IMR-90 (cell line): ENCODE measurements around the gene PLXDC2. TPM values are rescaled to one million over a fixed set of nuclear protein-coding genes. Genes with fewer than 3 reads are reported as not detected.

Experiments used
- ATAC-seq: fragments of 200-7000 bp; cut with Tn5 transposase; 2 replicates; pipeline ENCODE4 v1.9.1; 2020; ENCODE audit warnings: low read depth, mild to moderate bottlenecking, moderate library complexity
- BruUV-seq: library from RNA; stranded (reverse); fragments of 400-500 nt; replicated peaks from 2 replicates; lab custom pipeline; 2021; lab: Mats Ljungman, UMichigan
- CTCF ChIA-PET: fragments of 300-600 bp; formaldehyde crosslinking; extraction: SDS; loops from one replicate; lab custom pipeline; 2021; ENCODE audit warnings: antibody characterized with exemption; lab: Yijun Ruan, JAX
- POLR2A ChIA-PET: fragments of 300-600 bp; sonication (Branson Sonifier 250); formaldehyde crosslinking; loops from one replicate; lab custom pipeline; 2022; ENCODE audit warnings: antibody characterized with exemption; ENCODE audit not compliant: unreplicated experiment; lab: Charles Lee
- DNase-seq: peaks from one replicate; pipeline ENCODE4 v3.0.0; 2013
- H2AFZ ChIP-seq: replicated peaks from 2 replicates; pipeline ENCODE3; 2013; ENCODE audit warnings: low read length, mild to moderate bottlenecking; ENCODE audit not compliant: poor library complexity
- H2AK5ac ChIP-seq: 2 replicates; pipeline ENCODE4 v1.6.1; 2013; ENCODE audit warnings: low read depth, low read length, inconsistent platforms
- H2AK9ac ChIP-seq: replicated peaks from 2 replicates; pipeline ENCODE3; 2013; ENCODE audit warnings: mild to moderate bottlenecking, low read depth, low read length, moderate library complexity; ENCODE audit not compliant: poor library complexity
- H2BK120ac ChIP-seq: 2 replicates; pipeline ENCODE4 v1.6.1; 2013; ENCODE audit warnings: low read depth, low read length, inconsistent platforms
- H2BK15ac ChIP-seq: 3 replicates; pipeline ENCODE4 v1.6.1; 2013; ENCODE audit warnings: low read depth, low read length, inconsistent platforms
- H2BK20ac ChIP-seq: 2 replicates; pipeline ENCODE4 v1.6.1; 2013; ENCODE audit warnings: low read depth, mild to moderate bottlenecking, inconsistent platforms, low read length, moderate library complexity
- H2BK5ac ChIP-seq: 2 replicates; pipeline ENCODE4 v1.6.1; 2013; ENCODE audit warnings: mild to moderate bottlenecking, low read depth, low read length, inconsistent platforms; ENCODE audit not compliant: poor library complexity, severe bottlenecking
- H3K14ac ChIP-seq: replicated peaks from 2 replicates; pipeline ENCODE4 v1.6.1; 2013; ENCODE audit warnings: low read depth, low read length, inconsistent platforms
- H3K18ac ChIP-seq: 2 replicates; pipeline ENCODE4 v1.6.1; 2013; ENCODE audit warnings: low read depth, low read length, control low read depth
- H3K23ac ChIP-seq: 2 replicates; pipeline ENCODE4 v1.6.1; 2013; ENCODE audit warnings: low read depth, low read length, inconsistent platforms
- H3K27ac ChIP-seq: 2 replicates; pipeline ENCODE4 v1.5.1; 2013; ENCODE audit warnings: mild to moderate bottlenecking, control low read depth, low read length; ENCODE audit not compliant: insufficient read depth
- H3K27me3 ChIP-seq: 2 replicates; pipeline ENCODE4 v1.6.1; 2013; ENCODE audit warnings: low read length; ENCODE audit not compliant: control insufficient read depth, insufficient read depth
- H3K36me3 ChIP-seq: 2 replicates; pipeline ENCODE4 v1.6.1; 2013; ENCODE audit warnings: low read length, mixed read lengths; ENCODE audit not compliant: control insufficient read depth, insufficient read depth
- H3K4ac ChIP-seq: 2 replicates; pipeline ENCODE4 v1.6.1; 2013; ENCODE audit warnings: low read depth, low read length, inconsistent platforms
- H3K4me1 ChIP-seq: 2 replicates; pipeline ENCODE4 v1.6.1; 2013; ENCODE audit warnings: low read length, mixed read lengths; ENCODE audit not compliant: control insufficient read depth, insufficient read depth
- H3K4me2 ChIP-seq: 2 replicates; pipeline ENCODE4 v1.6.1; 2013; ENCODE audit warnings: low read depth, mild to moderate bottlenecking, control low read depth, low read length, moderate library complexity
- H3K4me3 ChIP-seq: 2 replicates; pipeline ENCODE4 v1.5.1; 2013; ENCODE audit warnings: low read depth, mild to moderate bottlenecking, control low read depth, low read length, moderate library complexity; ENCODE audit not compliant: insufficient read depth
- H3K56ac ChIP-seq: 2 replicates; pipeline ENCODE4 v1.6.1; 2013; ENCODE audit warnings: low read length, inconsistent platforms; ENCODE audit not compliant: insufficient read depth; ENCODE audit errors: extremely low read depth
- H3K79me1 ChIP-seq, 2 experiments: 2 replicates each; pipeline ENCODE4 v1.6.1; 2013; ENCODE audit warnings: low read length in 2 of 2, inconsistent platforms in 1 of 2, low read depth in 1 of 2
- H3K9ac ChIP-seq: 2 replicates; pipeline ENCODE4 v1.6.1; 2013; ENCODE audit warnings: low read depth, low read length, control low read depth
- H3K9me1 ChIP-seq: 2 replicates; pipeline ENCODE4 v1.6.1; 2013; ENCODE audit warnings: low read length, inconsistent platforms; ENCODE audit not compliant: insufficient read depth
- H3K9me3 ChIP-seq: 2 replicates; pipeline ENCODE4 v1.6.1; 2013; ENCODE audit warnings: low read length; ENCODE audit not compliant: control insufficient read depth, insufficient read depth
- H4K20me1 ChIP-seq: 2 replicates; pipeline ENCODE4 v1.6.1; 2013; ENCODE audit warnings: low read length, inconsistent platforms; ENCODE audit not compliant: insufficient read depth
- H4K5ac ChIP-seq: 2 replicates; pipeline ENCODE4 v1.6.1; 2013; ENCODE audit warnings: mild to moderate bottlenecking, low read depth, low read length, control low read depth
- H4K8ac ChIP-seq, 2 experiments: 2 replicates each; pipeline ENCODE4 v1.6.1; 2013; ENCODE audit warnings: low read depth in 2 of 2, low read length in 2 of 2, control low read depth in 1 of 2, inconsistent platforms in 1 of 2
- H4K91ac ChIP-seq: 2 replicates; pipeline ENCODE4 v1.6.1; 2013; ENCODE audit warnings: low read depth, low read length, inconsistent platforms; ENCODE audit not compliant: insufficient read depth
- MAFK ChIP-seq: IDR thresholded peaks from 2 replicates; pipeline ENCODE4 v1.6.1; 2012; ENCODE audit warnings: low read depth, low read length, improper control_type of control experiment
- MXI1 ChIP-seq: IDR thresholded peaks from 2 replicates; pipeline ENCODE4 v1.6.1; 2012; ENCODE audit warnings: low read depth, mild to moderate bottlenecking, low read length, moderate library complexity, borderline replicate concordance
- NFE2L2 ChIP-seq: fragments of 150-350 bp; IDR thresholded peaks from 2 replicates; pipeline ENCODE4 v1.6.1; 2016; ENCODE audit warnings: low read depth, mild to moderate bottlenecking, low read length
- WGBS, 2 experiments: methylation state at CpG; one replicate each; pipeline versions ENCODE4 v1.1.5 to v1.1.7; 2013; ENCODE audit warnings: missing lambda C conversion rate in 2 of 2; ENCODE audit not compliant: insufficient read length in 1 of 2; ENCODE audit errors: extremely low coverage in 2 of 2; 5-methylcytosine and 5-hydroxymethylcytosine counted together
- dilution Hi-C: fragments of 300-500 bp; cut with HindIII; formaldehyde crosslinking; loops from one replicate; pipeline ENCODE4 v1.14.3; 2018; ENCODE audit warnings: low sequenced_read_pairs; ENCODE audit not compliant: unreplicated experiment
- in situ Hi-C: fragments of 300-500 bp; cut with MboI; formaldehyde crosslinking; loops from 3 replicates; pipeline ENCODE4 v1.14.3; 2019; ENCODE audit warnings: low sequenced_read_pairs, inconsistent platforms, mixed read lengths
- intact Hi-C: fragments of 100-400 bp; cut with micrococcal nuclease; formaldehyde crosslinking; loops from 2 replicates; pipeline ENCODE4 v1.10.0; 2022
- polyA plus RNA-seq, 3 experiments: library from polyadenylated mRNA; depleted of rRNA; stranded (reverse); fragments of >200 nt; gene quantifications; 2 replicates each; pipeline ENCODE4 v1.2.3, GENCODE V29; 2012; ENCODE audit warnings: low replicate concordance in 1 of 3
- total RNA-seq: library from RNA; depleted of rRNA; stranded (reverse); fragments of >200 nt; gene quantifications from 2 replicates; pipeline ENCODE4 v1.2.3, GENCODE V29; 2012
- TF ChIP-seq, protein P1 (sequence below): fragments of 150-350 bp; IDR thresholded peaks from 2 replicates; pipeline ENCODE4 v1.6.1; 2017; ENCODE audit warnings: mild to moderate bottlenecking, antibody characterized with exemption, low read length, low read depth

PLXDC2 gene
- total and polyA plus RNA-seq, 2 of the 4 experiments (the other 2 are of a cell fraction), result 3.2 to 6.1 TPM

DNA sequence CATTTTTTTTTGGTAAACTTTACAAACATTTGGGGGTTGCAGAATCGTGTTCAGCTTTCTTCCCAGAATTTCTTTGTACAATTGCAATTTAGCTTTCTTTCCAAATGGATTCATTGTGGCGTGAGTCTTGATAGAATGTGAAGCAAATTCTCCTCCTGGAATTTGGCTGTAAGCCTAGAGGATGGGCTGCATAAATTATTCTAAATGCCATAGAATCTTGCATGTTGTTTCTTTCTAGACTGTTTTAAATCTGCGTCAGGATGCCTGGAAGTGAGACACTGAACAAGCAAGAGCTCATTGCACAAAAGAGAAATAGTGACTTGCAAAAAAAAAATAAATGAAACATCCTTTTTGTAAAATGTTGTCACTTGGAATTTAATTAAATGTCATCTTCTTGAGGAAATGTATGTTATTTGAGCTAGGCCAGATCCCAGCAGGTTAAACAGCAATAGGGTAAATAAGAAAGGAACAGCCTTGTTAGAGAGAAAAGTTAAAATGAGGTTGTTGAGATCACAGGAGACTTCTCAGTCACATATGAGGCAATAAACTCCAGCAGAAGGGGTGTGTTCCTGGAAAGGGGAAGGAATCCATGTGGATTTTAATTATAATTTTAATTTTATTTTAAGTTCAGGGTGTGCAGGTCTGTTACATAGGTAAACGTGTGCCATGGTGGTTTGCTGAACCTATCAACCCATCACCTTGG lies 483.0 kb downstream of the PLXDC2 start:
- intact Hi-C loops (no loop called here), in situ Hi-C loops (no loop called here), dilution Hi-C loops (no loop called here)
- no peaks in the 10 kb centered on the region for H3K27me3 ChIP-seq
- H2AK5ac ChIP-seq, result no peak overlapping the region
- TF ChIP-seq NFE2L2 (peak; percentile 50; the same call in 1 of the 2 replicates), MXI1 (no peak), MAFK (no peak)
- TF ChIP-seq, protein P1, sequence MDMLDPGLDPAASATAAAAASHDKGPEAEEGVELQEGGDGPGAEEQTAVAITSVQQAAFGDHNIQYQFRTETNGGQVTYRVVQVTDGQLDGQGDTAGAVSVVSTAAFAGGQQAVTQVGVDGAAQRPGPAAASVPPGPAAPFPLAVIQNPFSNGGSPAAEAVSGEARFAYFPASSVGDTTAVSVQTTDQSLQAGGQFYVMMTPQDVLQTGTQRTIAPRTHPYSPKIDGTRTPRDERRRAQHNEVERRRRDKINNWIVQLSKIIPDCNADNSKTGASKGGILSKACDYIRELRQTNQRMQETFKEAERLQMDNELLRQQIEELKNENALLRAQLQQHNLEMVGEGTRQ, result no peak
- no peak overlapping the region for H3K4me3 ChIP-seq
- no peaks in the 10 kb centered on the region for H3K36me3 ChIP-seq
- no peak overlapping the region for H4K8ac ChIP-seq
- H3K23ac ChIP-seq, result no peak overlapping the region
- H4K91ac ChIP-seq, result no peak overlapping the region
- no peak overlapping the region for H2BK20ac ChIP-seq
- H3K9ac ChIP-seq, result no peak overlapping the region
- no TSS peak for BruUV-seq
- peak overlapping the region; percentile 52; the same call in 1 of the 2 replicates for H3K27ac ChIP-seq
- no peak overlapping the region for H3K4me2 ChIP-seq
- no peaks in the 10 kb centered on the region for H3K79me1 ChIP-seq
- H3K4me1 ChIP-seq, result no peaks in the 10 kb centered on the region; the same call in 1 of the 2 replicates
- H2AFZ ChIP-seq, result no peak overlapping the region
- CTCF ChIA-PET, result no interaction called here
- H3K56ac ChIP-seq, result no peak overlapping the region
- H3K14ac ChIP-seq, result no peak overlapping the region
- H2BK5ac ChIP-seq, result no peak overlapping the region
- no peaks in the 10 kb centered on the region for H3K9me1 ChIP-seq
- DNase-seq (peak; percentile 1), ATAC-seq (peak; percentile 62)
- H2BK120ac ChIP-seq, result no peak overlapping the region
- POLR2A ChIA-PET, result no interaction called here
- H2AK9ac ChIP-seq, result no peak overlapping the region
- H3K4ac ChIP-seq, result no peak overlapping the region
- H3K18ac ChIP-seq, result no peak overlapping the region; the same call in 1 of the 2 replicates
- no peak overlapping the region for H4K5ac ChIP-seq
- no peaks in the 10 kb centered on the region for H4K20me1 ChIP-seq
- no CpG with 5 or more reads among the region's 4 CpGs for WGBS, 2 experiments
- H2BK15ac ChIP-seq, result no peak overlapping the region
- peaks cover 6% of the 10 kb centered on the region; the same call in 1 of the 2 replicates for H3K9me3 ChIP-seq
